ENCODE data around the gene RHOT1. TPM values are rescaled to one million over a fixed set of nuclear protein-coding genes. Genes with fewer than 3 reads are reported as not detected.
"Not testable (repeated sequence)": the region's sequence is repeated elsewhere in the genome, so short reads cannot be mapped to it uniquely, and the experiment has no call there.

Gene RHOT1
- total RNA-seq (22.9 TPM), polyA plus RNA-seq (10 to 100 TPM; 22.2 to 28.7 (median 27.6) TPM)

DNA sequence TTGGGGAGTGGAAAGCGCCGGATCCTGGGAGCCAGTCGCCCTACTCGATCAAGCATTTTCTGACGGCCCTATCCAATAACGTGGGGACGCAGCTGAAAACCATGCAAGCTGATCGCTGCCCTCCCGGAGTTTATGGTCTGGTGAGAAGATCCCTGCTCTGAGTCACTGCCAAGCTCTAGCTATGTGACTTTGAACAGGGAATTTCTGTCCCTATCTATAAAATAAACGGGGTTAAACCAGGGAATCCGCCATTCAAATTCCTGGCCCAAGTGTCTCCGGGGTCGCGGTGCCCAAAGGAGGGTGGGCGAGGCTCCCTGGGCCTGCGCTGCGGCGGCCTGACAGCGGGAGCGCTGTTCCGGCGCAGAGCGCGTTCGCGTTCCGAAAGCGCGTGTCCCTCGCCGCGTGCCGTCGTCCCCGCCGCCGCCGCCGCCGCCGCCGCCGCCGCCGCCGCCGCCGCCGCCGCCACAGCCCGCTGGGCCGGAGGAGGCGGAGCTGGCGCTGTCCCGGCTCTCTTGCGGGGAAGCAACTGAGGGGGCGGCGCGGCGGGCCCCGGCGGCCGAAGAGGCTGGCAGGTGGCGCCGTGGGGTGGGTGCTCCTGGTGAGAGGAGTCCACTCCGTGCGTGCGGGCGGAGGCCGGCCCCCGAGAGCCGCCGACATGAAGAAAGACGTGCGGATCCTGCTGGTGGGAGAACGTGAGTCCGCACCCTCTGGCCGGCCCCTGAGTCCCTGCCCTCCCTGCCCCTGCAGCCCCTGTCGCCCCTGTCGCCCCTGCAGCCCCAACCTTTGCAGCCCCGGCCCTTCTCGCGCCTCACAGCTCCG, at the start of gene RHOT1:
Gene RHOT1, plus strand, starts transcription at position 465 of the 819 bp plus-strand sequence. Its CDS starts 191 bp downstream, at position 656.
- DNase-seq (peak; percentile 62 to 82 (median 78)), ATAC-seq (ENCODE audit: low read depth in 2 of 2) (peak; percentile 80 to 82)
- Mint-ChIP-seq H3K36me3 (no peaks in the 10 kb centered on the region), H3K9me3 (peaks cover 0 to 2% (median 0%) of the 10 kb centered on the region in 7 donors), H3K27ac (peak within 1 kb of the TSS; percentile 91 to 97 (median 94)), H3K27me3 (peaks cover 12% of the 10 kb centered on the region), H3K4me3 (peak within 1 kb of the TSS; percentile 95 to 99 (median 97)), H3K4me1 (peaks cover 17 to 39% (median 23%) of the 10 kb centered on the region in 4 donors)
- Histone ChIP-seq H3K27me3 (ENCODE audit: control insufficient read depth, insufficient read depth, low read length) (no peaks in the 10 kb centered on the region), H3K4me1 (ENCODE audit: control insufficient read depth, insufficient read depth, low read length, poor library complexity, severe bottlenecking) (peaks cover 29% of the 10 kb centered on the region), H3K9me3 (ENCODE audit: control insufficient read depth in 2 of 2, low read length in 2 of 2) (no peaks in the 10 kb centered on the region), H3K36me3 (ENCODE audit: control insufficient read depth, insufficient read depth, low read length) (no peaks in the 10 kb centered on the region), H3K4me3 (ENCODE audit: low read depth, low read length) (peak within 1 kb of the TSS; percentile 88), H3K27ac (ENCODE audit: insufficient read depth, low read length, poor library complexity, severe bottlenecking) (peak within 1 kb of the TSS; percentile 62)

DNA sequence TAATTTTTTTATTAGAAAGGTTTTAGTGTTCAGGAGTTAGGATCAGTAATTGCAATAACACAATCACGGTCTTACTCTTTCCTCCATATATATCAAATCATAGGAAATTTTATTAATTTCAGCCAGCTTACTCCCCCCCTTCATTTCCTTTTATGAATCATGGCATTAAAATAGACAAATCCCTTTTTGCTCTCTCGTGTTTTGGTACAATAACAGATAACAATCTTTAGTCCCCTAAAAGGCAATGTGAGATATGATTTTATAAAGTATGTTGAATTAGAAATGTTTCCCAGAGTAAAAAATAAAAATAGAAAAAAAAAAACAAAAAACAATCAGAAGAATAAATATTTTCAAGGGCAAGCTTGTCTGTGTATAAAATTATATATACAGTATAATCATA, 42.6 kb upstream of the RHOT1 start:
- Histone ChIP-seq H3K36me3 (ENCODE audit: control insufficient read depth, insufficient read depth, low read length) (no peaks in the 10 kb centered on the region), H3K4me3 (ENCODE audit: low read depth, low read length) (no peak overlapping the region), H3K27ac (ENCODE audit: insufficient read depth, low read length, poor library complexity, severe bottlenecking) (no peak overlapping the region), H3K4me1 (ENCODE audit: control insufficient read depth, insufficient read depth, low read length, poor library complexity, severe bottlenecking) (peaks cover 13% of the 10 kb centered on the region), H3K9me3 (ENCODE audit: control insufficient read depth in 2 of 2, low read length in 2 of 2) (no peaks in the 10 kb centered on the region), H3K27me3 (ENCODE audit: control insufficient read depth, insufficient read depth, low read length) (no peaks in the 10 kb centered on the region)
- ATAC-seq (ENCODE audit: low read depth in 2 of 2) (no peak), DNase-seq (no peak)
- H3K36me3 Mint-ChIP-seq: no peaks in the 10 kb centered on the region
- H3K9me3 Mint-ChIP-seq: no peaks in the 10 kb centered on the region
- H3K4me1 Mint-ChIP-seq: peaks cover 6 to 19% (median 12%) of the 10 kb centered on the region in 4 donors
- no peak overlapping the region for H3K27ac Mint-ChIP-seq
- no peak overlapping the region for H3K4me3 Mint-ChIP-seq
- H3K27me3 Mint-ChIP-seq: peaks cover 9% of the 10 kb centered on the region

- not testable (repeated sequence) for H3K36me3 Mint-ChIP-seq, H3K27ac Mint-ChIP-seq
These were observed 42.0 kb upstream of the RHOT1 start for GRCh38 chr17:32100323-32100722.

GRCh38 chr17:32100971-32101631, 41.2 kb upstream of the RHOT1 start:
- H3K4me1 Mint-ChIP-seq: peaks cover 6 to 24% (median 12%) of the 10 kb centered on the region in 4 donors
- Histone ChIP-seq H3K36me3 (ENCODE audit: control insufficient read depth, insufficient read depth, low read length) (no peaks in the 10 kb centered on the region), H3K4me3 (ENCODE audit: low read depth, low read length) (no peak overlapping the region), H3K27ac (ENCODE audit: insufficient read depth, low read length, poor library complexity, severe bottlenecking) (no peak overlapping the region), H3K27me3 (ENCODE audit: control insufficient read depth, insufficient read depth, low read length) (no peaks in the 10 kb centered on the region), H3K4me1 (ENCODE audit: control insufficient read depth, insufficient read depth, low read length, poor library complexity, severe bottlenecking) (peaks cover 13% of the 10 kb centered on the region), H3K9me3 (ENCODE audit: control insufficient read depth in 2 of 2, low read length in 2 of 2) (no peaks in the 10 kb centered on the region)
- DNase-seq (no peak), ATAC-seq (ENCODE audit: low read depth in 2 of 2) (no peak)
- H3K36me3 Mint-ChIP-seq: no peaks in the 10 kb centered on the region
- H3K27ac Mint-ChIP-seq: peak overlapping the region in 2 of 3 donors; percentile 20 to 25
- H3K9me3 Mint-ChIP-seq: no peaks in the 10 kb centered on the region
- H3K27me3 Mint-ChIP-seq: peaks cover 9% of the 10 kb centered on the region
- H3K4me3 Mint-ChIP-seq: no peak overlapping the region

More at GRCh38 chr17:32100323-32100722, 42.0 kb upstream of the RHOT1 start:
- H3K9me3 ChIP-seq (ENCODE audit: control insufficient read depth in 2 of 2, low read length in 2 of 2); H3K27ac ChIP-seq (ENCODE audit: insufficient read depth, low read length, poor library complexity, severe bottlenecking); H3K4me3 ChIP-seq (ENCODE audit: low read depth, low read length); H3K27me3 ChIP-seq (ENCODE audit: control insufficient read depth, insufficient read depth, low read length); ATAC-seq (ENCODE audit: low read depth in 2 of 2); H3K27me3 Mint-ChIP-seq; DNase-seq; H3K4me3 Mint-ChIP-seq; H3K36me3 ChIP-seq (ENCODE audit: control insufficient read depth, insufficient read depth, low read length); H3K9me3 Mint-ChIP-seq: not testable (repeated sequence)
- peaks cover 6 to 21% (median 12%) of the 10 kb centered on the region in 4 donors for H3K4me1 Mint-ChIP-seq
- H3K4me1 ChIP-seq (ENCODE audit: control insufficient read depth, insufficient read depth, low read length, poor library complexity, severe bottlenecking): peaks cover 13% of the 10 kb centered on the region

DNA sequence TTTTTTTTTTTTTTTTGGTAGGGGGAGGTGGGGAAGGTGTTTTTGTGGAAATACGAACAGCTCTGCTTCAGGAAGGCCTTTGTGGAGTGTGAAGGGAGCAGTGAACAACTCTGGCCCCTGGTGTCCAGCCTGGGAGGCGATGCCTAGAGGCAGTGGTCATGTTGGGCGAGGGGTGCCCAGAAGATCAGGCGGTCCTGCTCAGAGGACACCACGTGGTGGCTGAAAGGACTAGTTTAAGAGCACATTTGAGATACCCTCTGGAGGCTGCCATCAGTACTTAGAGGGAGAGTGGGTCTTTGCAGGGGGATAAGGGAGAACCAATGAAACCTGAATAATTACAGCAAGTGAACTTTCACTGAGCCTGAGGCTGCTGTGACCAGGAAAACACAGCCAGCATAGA, 40.1 kb upstream of the RHOT1 start:
- peaks cover 13% of the 10 kb centered on the region for H3K4me1 ChIP-seq (ENCODE audit: control insufficient read depth, insufficient read depth, low read length, poor library complexity, severe bottlenecking)
- H3K9me3 ChIP-seq (ENCODE audit: control insufficient read depth in 2 of 2, low read length in 2 of 2): no peaks in the 10 kb centered on the region
- DNase-seq (no peak), ATAC-seq (ENCODE audit: low read depth in 2 of 2) (no peak)
- Mint-ChIP-seq H3K27ac (peak overlapping the region in 2 of 3 donors; percentile 11 to 52), H3K9me3 (no peaks in the 10 kb centered on the region), H3K4me1 (peaks cover 6 to 28% (median 12%) of the 10 kb centered on the region in 4 donors), H3K27me3 (peaks cover 5% of the 10 kb centered on the region), H3K36me3 (no peaks in the 10 kb centered on the region), H3K4me3 (no peak overlapping the region)
- H3K27ac ChIP-seq (ENCODE audit: insufficient read depth, low read length, poor library complexity, severe bottlenecking): no peak overlapping the region
- H3K27me3 ChIP-seq (ENCODE audit: control insufficient read depth, insufficient read depth, low read length): no peaks in the 10 kb centered on the region
- no peaks in the 10 kb centered on the region for H3K36me3 ChIP-seq (ENCODE audit: control insufficient read depth, insufficient read depth, low read length)
- H3K4me3 ChIP-seq (ENCODE audit: low read depth, low read length): no peak overlapping the region

GRCh38 chr17:32102646-32103186, 39.6 kb upstream of the RHOT1 start:
- Histone ChIP-seq H3K27ac (ENCODE audit: insufficient read depth, low read length, poor library complexity, severe bottlenecking) (no peak overlapping the region), H3K4me1 (ENCODE audit: control insufficient read depth, insufficient read depth, low read length, poor library complexity, severe bottlenecking) (peaks cover 13% of the 10 kb centered on the region), H3K9me3 (ENCODE audit: control insufficient read depth in 2 of 2, low read length in 2 of 2) (no peaks in the 10 kb centered on the region), H3K27me3 (ENCODE audit: control insufficient read depth, insufficient read depth, low read length) (no peaks in the 10 kb centered on the region), H3K36me3 (ENCODE audit: control insufficient read depth, insufficient read depth, low read length) (no peaks in the 10 kb centered on the region), H3K4me3 (ENCODE audit: low read depth, low read length) (no peak overlapping the region)
- Mint-ChIP-seq H3K36me3 (no peaks in the 10 kb centered on the region), H3K4me1 (peaks cover 6 to 34% (median 14%) of the 10 kb centered on the region in 4 donors), H3K9me3 (no peaks in the 10 kb centered on the region), H3K27me3 (peaks cover 5% of the 10 kb centered on the region), H3K27ac (no peak overlapping the region), H3K4me3 (no peak overlapping the region)
- DNase-seq (no peak), ATAC-seq (ENCODE audit: low read depth in 2 of 2) (no peak)

- DNase-seq (no peak), ATAC-seq (ENCODE audit: low read depth in 2 of 2) (no peak)
- Histone ChIP-seq H3K4me1 (ENCODE audit: control insufficient read depth, insufficient read depth, low read length, poor library complexity, severe bottlenecking) (peaks cover 13% of the 10 kb centered on the region), H3K36me3 (ENCODE audit: control insufficient read depth, insufficient read depth, low read length) (no peaks in the 10 kb centered on the region), H3K9me3 (ENCODE audit: control insufficient read depth in 2 of 2, low read length in 2 of 2) (no peaks in the 10 kb centered on the region), H3K27me3 (ENCODE audit: control insufficient read depth, insufficient read depth, low read length) (no peaks in the 10 kb centered on the region), H3K27ac (ENCODE audit: insufficient read depth, low read length, poor library complexity, severe bottlenecking) (no peak overlapping the region), H3K4me3 (ENCODE audit: low read depth, low read length) (peak overlapping the region; percentile 42)
- no peaks in the 10 kb centered on the region for H3K9me3 Mint-ChIP-seq
- no peaks in the 10 kb centered on the region for H3K36me3 Mint-ChIP-seq
- peaks cover 6 to 34% (median 14%) of the 10 kb centered on the region in 4 donors for H3K4me1 Mint-ChIP-seq
- peak overlapping the region; percentile 95 to 98 (median 96) for H3K27ac Mint-ChIP-seq
- H3K27me3 Mint-ChIP-seq: peaks cover 5% of the 10 kb centered on the region
- peak overlapping the region; percentile 4 to 80 (median 40) for H3K4me3 Mint-ChIP-seq
These were observed 38.7 kb upstream of the RHOT1 start for GRCh38 chr17:32103476-32104113.
